Measurements from ENCODE around the gene PHF1.
A peak's percentile ranks its signal among the peaks of the same experiment; 100 is the strongest.
"Not testable (repeated sequence)": the region's sequence is repeated elsewhere in the genome, so short reads cannot be mapped to it uniquely, and the experiment has no call there.

PHF1 gene

DNA sequence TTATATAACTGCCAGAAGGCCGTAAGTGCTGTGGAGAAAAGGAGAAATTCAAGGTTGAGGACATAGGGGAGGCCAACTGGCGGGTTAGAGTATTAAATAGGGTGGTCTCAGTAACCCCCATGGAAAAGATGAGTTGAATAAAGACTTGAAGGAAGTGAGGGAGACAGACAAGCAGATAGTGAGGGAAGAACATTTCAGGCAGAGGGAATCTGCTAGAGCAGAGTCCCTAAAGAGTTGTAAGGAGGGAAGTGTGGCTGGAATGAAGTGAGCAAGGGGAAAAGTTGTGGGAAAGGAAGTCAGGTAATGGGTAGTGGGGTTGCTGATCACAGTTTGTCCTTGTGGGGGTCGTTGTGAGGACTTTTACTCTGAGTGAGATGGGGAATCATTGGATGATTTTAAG is 17.8 kb upstream of the PHF1 start:
- H3K4me3 ChIP-seq (replicated peaks in 1 of 2; ENCODE audit: low read depth in 2 of 2, low read length in 2 of 2): peak overlapping the region in 1 of 2 donors; percentile 97
- no peak for DNase-seq (ENCODE audit: low read depth in 2 of 2)
- TF ChIP-seq CTCF (IDR thresholded peaks at IDR 0.05; ENCODE audit: low read depth, low read length): no peak

DNA sequence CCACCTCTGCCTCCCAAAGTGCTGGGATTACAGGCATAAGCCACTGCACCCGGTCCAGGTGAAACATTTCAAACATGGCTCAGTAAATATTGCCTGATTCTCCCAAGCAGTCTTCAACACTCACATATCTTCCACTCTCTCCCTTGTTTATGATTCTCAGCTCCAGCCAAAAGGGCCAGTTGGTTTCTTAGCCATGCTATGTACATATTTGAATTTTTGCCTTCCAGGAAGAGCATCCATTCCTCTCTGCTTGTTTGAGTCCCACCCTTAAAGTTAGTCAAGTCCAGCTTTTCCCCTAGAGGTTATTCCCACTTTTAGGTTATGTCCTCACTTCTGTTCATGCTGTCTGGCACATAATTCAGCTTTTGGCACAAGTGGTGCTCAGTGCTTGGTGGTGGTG is 13.3 kb upstream of the PHF1 start:
- DNase-seq (ENCODE audit: low read depth in 2 of 2): no peak
- no peak overlapping the region for H3K4me3 ChIP-seq (replicated peaks in 1 of 2; ENCODE audit: low read depth in 2 of 2, low read length in 2 of 2)
- TF ChIP-seq CTCF (IDR thresholded peaks at IDR 0.05; ENCODE audit: low read depth, low read length): no peak

GRCh38 chr6:33398601-33399000 is 12.2 kb upstream of the PHF1 start:
- H3K4me3 ChIP-seq (replicated peaks in 1 of 2; ENCODE audit: low read depth in 2 of 2, low read length in 2 of 2); DNase-seq (ENCODE audit: low read depth in 2 of 2): not testable (repeated sequence)

- DNase-seq (ENCODE audit: low read depth in 2 of 2); H3K4me3 ChIP-seq (replicated peaks in 1 of 2; ENCODE audit: low read depth in 2 of 2, low read length in 2 of 2): not testable (repeated sequence)
These were observed 10.9 kb upstream of the PHF1 start for GRCh38 chr6:33399881-33400280.

DNA sequence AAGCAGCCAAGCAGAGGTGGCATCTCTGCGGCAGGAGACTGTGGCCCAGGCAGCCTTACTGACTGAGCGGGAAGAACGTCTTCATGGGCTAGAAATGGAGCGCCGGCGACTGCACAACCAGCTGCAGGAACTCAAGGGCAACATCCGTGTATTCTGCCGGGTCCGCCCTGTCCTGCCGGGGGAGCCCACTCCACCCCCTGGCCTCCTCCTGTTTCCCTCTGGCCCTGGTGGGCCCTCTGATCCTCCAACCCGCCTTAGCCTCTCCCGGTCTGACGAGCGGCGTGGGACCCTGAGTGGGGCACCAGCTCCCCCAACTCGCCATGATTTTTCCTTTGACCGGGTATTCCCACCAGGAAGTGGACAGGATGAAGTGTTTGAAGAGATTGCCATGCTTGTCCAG is 5.9 kb upstream of the PHF1 start:
- no peak overlapping the region for H3K4me3 ChIP-seq (replicated peaks in 1 of 2; ENCODE audit: low read depth in 2 of 2, low read length in 2 of 2)
- no peak for TF ChIP-seq CTCF (IDR thresholded peaks at IDR 0.05; ENCODE audit: low read depth, low read length)
- DNase-seq (ENCODE audit: low read depth in 2 of 2): no peak

- no peak for DNase-seq (ENCODE audit: low read depth in 2 of 2)
- no peak for TF ChIP-seq CTCF (IDR thresholded peaks at IDR 0.05; ENCODE audit: low read depth, low read length)
- H3K4me3 ChIP-seq (replicated peaks in 1 of 2; ENCODE audit: low read depth in 2 of 2, low read length in 2 of 2): no peak overlapping the region
These were observed 5.4 kb upstream of the PHF1 start for GRCh38 chr6:33405386-33405940.

- DNase-seq (ENCODE audit: low read depth in 2 of 2): no peak
These were observed 4.7 kb upstream of the PHF1 start for GRCh38 chr6:33406126-33406525.

More at GRCh38 chr6:33406126-33406525, 4.7 kb upstream of the PHF1 start:
- H3K4me3 ChIP-seq (replicated peaks in 1 of 2; ENCODE audit: low read depth in 2 of 2, low read length in 2 of 2): no peak overlapping the region
- TF ChIP-seq CTCF (IDR thresholded peaks at IDR 0.05; ENCODE audit: low read depth, low read length): no peak
